HG02759 (cell line): Measurements from ENCODE around the gene PTGES2.

Experiments used
- ATAC-seq: cut with Tn5 transposase; IDR thresholded peaks from one replicate; pipeline ENCODE4 v1.9.1; 2021; ENCODE audit warnings: mild to moderate bottlenecking, moderate library complexity; ENCODE audit not compliant: unreplicated experiment

Gene PTGES2

GRCh38 chr9:128106181-128106939 lies 21.2 kb downstream of the PTGES2 start:
- ATAC-seq = no peak

- no peak for ATAC-seq
Measured at GRCh38 chr9:128105538-128106175, 21.9 kb downstream of the PTGES2 start.

DNA sequence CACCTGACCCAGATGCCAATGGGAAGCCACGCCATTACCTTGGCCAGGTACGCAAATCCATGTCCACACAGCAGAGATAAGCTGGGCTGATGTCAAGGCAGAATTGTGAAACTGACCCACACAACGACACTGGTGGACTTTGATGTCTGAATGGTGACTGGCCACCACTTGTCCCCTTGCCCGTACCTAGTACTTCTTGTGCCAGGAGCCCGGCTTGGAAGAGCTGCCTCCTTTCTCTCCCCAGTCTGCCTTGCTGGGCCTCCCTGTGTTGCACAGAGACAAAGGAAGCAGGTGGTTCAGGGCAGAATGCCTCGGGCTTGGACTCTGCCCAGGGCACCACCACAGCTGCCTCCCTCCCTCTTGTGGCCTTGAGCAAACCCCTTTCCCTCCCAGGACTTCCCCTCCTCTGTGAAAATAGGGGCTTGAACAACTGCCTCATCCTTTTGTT lies 23.3 kb downstream of the PTGES2 start:
- no peak for ATAC-seq

GRCh38 chr9:128103589-128103962 lies 24.0 kb downstream of the PTGES2 start:
- ATAC-seq = no peak

DNA sequence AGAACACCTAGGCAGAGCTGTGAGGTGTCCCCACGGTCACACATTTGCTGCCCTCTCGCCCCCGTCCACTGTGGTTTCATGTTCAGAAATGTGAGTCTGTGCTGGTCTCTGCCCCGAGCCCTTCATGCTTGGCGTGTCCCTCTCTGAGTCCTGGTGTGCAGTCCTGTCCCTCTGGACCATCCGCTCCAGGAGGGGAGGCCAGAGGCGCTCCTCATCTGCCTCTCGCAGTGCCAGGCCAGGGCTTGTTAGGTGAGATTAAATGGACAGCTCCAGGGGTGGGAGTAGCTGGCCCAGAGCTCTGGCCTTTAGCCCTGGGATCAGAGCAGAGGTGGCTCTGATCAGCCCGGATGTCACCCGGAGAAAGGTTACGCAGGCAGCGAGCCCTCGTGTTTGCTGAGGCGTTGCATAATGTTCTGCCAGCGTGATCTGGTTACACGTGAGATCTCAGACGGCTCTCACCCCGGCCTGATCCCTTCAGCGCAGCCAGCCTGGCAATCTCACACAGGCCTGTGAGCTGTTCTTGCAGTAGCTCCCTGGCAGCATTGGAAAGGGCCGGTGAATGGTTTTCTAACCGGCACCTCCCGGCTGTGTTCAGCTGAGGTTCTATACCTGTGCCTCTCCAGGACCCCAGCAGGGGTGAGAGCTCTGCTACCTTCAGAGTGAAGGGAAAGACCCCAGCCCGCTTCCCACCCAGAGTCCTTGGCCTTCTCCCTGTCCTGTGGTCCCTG lies 24.5 kb downstream of the PTGES2 start:
- no peak for ATAC-seq

GRCh38 chr9:128102196-128102595 lies 25.3 kb downstream of the PTGES2 start:
- no peak for ATAC-seq

GRCh38 chr9:128101690-128102089 lies 25.8 kb downstream of the PTGES2 start:
- no peak for ATAC-seq

- no peak for ATAC-seq
Measured at GRCh38 chr9:128101231-128101661, 26.3 kb downstream of the PTGES2 start.

DNA sequence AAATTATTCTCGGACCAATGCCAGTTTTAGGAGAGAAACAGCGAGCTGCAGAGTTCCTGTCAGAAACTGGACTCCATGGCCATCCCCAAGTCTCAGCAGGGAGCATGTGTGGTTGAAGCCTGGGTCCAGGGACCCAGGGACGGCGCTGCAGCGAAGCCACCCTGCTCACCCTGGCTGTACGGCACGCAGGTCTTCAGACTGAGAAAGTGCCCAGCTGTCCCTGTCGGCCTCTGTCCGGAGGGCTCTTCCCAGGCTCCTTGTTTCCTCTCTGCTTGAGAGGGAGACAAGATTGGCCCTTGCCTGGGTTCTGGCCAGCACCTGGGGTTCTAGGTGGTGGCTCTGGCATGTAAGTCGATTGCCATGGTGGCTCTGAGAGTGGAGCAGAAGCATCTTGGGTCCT lies 26.9 kb downstream of the PTGES2 start:
- no peak for ATAC-seq

- no peak for ATAC-seq
Measured at GRCh38 chr9:128099932-128100491, 27.5 kb downstream of the PTGES2 start.

DNA sequence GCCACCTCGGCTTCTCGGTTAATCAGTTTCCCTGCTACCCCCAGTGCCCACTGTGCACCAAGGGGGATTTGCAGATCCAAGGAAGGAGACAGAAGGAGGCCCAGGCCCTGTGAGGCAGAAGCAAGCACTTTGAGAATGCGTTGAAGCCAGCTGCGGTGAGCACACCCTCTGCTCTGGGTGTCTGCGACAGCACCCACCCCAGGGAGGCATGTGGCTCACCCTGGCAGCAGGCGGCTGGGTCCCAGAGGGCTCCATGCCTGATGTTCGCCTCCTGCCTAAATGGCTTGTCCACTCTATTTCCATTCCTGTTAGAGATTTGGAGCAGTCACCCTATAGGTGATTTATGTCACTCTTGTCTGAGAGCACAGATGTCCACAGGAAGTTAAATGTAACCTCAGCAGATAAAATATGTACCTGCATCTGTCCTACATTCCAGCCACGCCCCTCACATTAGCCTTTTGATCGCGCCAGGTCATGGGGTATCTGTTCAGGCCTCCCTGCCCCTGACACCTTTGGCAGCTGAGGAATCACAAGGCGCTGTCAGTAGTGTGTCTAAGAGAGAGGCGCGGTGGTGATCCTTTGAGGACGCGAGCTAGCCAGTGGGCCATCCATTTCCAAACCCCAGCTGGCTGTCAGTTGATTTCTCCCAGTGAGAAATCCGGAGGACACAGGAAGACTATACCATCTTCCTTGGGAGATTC lies 28.1 kb downstream of the PTGES2 start:
- no peak for ATAC-seq

- no peak for ATAC-seq
Measured at GRCh38 chr9:128098297-128099230, 29.0 kb downstream of the PTGES2 start.

DNA sequence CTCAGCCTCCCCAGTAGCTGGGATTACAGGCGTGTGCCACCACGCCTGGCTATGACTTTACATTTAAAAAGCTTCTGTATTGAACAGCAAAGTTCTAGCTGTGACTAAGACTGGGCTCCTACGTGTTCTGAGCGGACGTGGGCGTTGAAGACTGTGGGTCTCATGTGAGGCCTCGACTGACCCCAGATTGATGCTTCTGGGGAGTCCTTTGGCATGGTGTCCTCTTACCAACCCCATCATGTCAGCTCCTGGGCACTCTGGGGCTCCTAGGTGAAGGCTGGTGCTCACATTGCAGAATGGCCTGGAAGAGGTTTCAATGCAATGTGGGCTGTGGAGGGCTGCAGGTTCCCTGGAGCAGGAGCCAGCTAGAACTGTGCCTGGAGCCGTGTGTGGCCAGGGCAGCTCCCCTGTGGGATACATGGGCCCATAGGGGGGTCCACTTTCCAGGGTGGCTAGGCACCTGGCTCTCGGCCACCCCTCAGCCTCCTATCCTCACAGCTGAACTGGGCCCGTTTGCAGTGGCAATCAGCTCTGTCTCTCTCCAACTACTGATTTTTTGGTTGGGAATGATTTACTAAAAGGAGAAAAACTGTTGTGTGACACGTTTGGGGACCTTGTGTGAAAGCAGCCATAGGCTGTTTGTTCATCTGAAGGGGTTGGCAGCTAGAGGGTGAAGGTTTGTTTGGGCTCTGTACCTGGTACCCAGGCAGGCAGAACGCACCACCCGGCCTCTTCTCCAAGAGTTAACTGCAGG lies 29.8 kb downstream of the PTGES2 start:
- no peak for ATAC-seq

- no peak for ATAC-seq
Measured at GRCh38 chr9:128096616-128097536, 30.7 kb downstream of the PTGES2 start.

GRCh38 chr9:128094950-128095544 lies 32.5 kb downstream of the PTGES2 start:
- ATAC-seq = no peak

- ATAC-seq = peak; percentile 93
Measured at GRCh38 chr9:128094166-128094949, 33.2 kb downstream of the PTGES2 start.

GRCh38 chr9:128093011-128093410 lies 34.5 kb downstream of the PTGES2 start:
- no peak for ATAC-seq
